Islet of Langerhans (tissue), 1 donor: ENCODE results near the gene DPEP2NB.
"Not testable (repeated sequence)": the region's sequence is repeated elsewhere in the genome, so short reads cannot be mapped to it uniquely, and the experiment has no call there.

Experiments
- FAIRE-seq: peaks from one replicate; lab custom pipeline; 2011; peaks lifted over from hg19 to GRCh38; lab: Jason Lieb, UNC

Gene DPEP2NB

DNA sequence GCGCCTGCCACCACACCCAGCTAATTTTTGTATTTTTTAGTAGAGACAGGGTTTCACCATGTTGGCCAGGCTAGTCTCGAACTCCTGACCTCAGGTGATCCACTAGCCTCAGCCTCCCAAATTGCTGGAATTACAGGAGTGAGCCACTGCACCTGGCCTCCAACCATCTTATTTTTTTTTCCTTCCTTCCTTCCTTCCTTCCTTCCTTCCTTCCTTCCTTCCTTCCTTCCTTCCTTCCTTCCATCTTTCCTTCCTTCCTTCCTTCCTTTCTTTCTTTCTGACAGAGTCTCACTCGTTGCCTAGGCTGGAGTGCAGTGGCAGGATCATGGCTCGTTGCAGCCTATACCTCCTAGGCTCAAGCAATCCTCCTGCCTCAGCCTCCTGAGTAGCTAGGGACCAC lies 5.8 kb downstream of the DPEP2NB start:
- not testable (repeated sequence) for FAIRE-seq

DNA sequence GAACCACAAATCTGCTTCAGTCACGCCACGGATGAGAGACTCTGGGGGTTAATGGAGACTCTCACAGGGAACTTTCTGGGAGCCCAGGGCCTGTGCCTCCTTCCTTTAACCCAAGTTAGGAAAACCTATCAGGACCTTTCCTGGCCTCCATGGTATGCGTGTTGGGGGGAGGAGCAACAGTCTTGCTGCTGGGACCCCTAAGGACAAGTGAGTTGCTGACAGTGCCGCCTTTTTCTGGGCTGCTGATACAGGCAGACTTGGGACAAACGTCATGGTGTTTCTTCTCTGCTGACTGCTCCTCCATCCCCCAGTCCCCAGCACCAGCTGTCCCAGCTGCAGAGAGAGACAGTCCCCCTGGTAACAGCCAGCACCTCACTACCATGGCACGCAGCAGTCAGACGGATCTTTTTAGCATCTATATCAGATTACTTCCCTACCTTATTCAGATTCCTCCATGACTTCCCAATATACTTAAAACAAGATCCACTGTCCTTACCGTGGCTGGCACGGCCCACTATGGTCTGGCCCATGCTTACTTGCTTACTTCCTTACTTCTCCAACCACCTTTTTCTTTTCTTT lies 6.5 kb downstream of the DPEP2NB start:
- no peak for FAIRE-seq

DNA sequence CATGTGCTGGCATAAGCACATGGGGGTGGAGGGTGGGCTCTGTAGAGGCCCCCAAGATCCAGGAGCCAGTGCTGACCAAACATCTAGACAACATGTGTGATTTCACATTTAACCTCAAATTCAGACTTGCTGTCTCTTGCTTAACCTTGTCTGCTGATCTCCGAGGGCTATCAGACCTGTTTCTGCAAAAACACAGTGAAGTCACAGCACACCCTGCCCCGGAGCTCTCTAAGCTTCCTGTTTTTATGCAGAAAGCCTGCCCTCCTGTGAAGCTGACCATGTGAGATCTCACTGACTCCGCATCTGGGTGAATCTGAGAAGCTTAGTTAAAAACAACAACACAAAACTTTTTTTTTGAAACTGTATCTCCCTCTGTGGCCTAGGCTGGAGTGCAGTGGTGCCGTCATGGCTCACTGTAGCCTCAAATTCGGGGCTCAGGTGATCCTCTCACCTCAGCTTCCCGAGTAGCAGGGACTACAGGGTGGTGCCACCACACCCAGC lies 9.9 kb downstream of the DPEP2NB start:
- no peak for FAIRE-seq

DNA sequence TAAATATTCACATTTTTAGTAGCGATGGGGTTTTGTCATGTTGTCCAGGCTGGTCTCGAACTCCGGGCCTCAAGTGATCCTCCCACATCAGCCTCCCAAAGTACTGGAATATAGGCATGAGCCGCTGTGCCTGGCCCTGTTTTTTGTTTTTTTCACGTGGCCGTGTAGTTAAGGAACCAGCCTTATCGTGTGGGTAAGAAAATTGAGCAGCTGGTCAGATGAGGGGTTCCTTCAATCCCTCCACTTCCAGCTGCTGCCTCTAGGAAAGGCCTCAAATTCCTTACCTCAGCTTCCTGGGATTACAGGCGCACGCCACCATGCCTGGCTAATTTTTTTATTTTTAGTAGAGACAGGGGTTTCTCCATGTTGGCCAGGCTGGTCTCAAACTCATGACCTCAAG lies 10.5 kb downstream of the DPEP2NB start:
- no peak for FAIRE-seq

DNA sequence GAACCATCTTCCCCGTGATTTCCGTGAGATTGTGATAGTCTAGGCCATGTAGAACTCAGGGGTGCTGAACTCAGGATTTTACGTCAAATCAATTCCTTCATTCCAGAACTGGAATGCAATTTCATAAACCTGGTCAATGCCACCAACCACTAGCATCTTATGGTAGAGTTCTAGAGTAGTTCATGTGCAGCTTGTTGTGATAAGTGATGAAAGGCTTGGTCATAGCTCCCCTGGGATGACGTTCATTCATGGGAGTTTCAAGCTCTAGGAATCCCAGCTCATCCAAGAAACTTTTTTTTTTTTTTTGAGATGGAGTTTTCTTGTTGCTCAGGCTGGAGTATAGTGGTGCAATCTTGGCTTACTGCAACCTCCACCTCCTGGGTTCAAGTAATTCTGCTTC lies 12.7 kb downstream of the DPEP2NB start:
- no peak for FAIRE-seq

DNA sequence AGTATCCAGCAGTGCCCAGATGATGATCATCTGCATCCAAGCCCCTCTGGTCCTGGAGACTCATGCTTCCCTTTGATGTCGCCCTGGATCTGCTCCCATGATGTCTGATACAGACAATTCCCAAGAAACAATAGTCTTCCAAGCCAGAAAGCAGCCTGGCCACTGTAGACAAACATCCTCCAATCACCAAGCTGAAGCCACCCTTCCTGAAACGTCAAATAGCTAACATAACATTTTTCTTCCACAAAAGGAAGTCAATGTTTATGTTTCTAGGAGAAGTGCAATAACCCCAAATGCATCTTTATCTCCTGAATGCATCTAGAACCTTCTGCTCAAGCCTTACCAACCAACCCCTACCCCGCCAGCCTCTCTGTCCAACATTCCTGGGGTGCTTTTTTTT lies 15.3 kb downstream of the DPEP2NB start:
- FAIRE-seq: no peak

DNA sequence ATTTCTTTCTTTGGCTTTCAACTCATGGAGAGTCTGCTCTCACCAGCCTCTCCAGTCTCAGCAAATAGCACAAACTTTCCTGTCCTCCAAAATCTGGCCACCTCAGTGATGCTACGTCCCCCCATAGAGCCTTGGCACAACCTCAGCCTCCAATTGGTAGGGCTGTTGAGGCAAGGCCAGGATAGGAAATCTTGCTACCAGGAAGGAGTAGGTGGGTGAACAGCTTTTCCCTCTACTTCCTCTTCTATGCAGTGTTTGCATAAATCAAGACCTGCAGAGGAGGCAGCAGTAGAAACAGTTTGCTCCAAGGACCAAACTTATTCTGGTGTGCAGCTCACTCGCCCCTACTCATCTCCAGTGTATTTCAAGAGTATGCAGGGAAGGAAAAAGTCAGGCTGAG lies 15.7 kb downstream of the DPEP2NB start:
- FAIRE-seq: no peak

DNA sequence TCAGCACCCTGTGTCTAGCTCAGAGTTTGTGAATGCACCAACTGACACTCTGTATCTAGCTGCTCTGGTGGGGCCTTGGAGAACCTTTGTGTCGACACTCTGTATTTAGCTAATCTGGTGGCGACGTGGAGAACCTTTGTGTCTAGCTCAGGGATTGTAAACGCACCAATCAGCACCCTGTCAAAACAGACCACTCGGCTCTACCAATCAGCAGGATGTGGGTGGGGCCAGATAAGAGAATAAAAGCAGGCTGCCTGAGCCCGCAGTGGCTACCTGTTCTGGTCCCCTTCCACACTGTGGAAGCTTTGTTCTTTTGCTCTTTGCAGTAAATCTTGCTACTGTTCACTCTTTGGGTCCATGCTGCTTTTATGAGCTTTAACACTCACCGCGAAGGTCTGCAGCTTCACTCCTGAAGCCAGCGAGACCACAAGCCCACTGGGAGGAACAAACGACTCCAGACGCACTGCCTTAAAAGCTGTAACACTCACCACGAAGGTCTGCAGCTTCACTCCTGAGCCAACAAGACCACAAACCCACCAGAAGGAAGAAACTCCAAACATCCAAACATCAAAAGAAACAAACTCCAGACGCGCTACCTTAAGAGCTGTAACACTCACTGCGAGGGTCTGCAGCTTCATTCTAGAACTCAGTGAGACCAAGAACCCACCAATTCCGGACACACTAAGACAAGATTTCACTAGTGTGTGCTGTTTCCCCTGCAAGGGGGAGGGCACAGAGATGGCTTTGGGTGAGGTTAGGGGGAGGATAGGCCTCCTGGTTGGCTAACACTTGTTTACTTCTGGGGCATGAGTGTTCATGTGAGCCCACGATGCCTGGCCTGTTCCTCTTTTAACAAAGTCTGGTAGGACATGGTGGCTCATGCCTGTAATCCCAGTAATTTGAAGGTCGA lies 16.7 kb downstream of the DPEP2NB start, which contains the start of gene DPEP2:
TSS of gene DPEP2 (minus strand) at position 706 of the 910 bp plus-strand sequence. CDS start 6,272 bp downstream, outside the sequence.
- not testable (repeated sequence) for FAIRE-seq

DNA sequence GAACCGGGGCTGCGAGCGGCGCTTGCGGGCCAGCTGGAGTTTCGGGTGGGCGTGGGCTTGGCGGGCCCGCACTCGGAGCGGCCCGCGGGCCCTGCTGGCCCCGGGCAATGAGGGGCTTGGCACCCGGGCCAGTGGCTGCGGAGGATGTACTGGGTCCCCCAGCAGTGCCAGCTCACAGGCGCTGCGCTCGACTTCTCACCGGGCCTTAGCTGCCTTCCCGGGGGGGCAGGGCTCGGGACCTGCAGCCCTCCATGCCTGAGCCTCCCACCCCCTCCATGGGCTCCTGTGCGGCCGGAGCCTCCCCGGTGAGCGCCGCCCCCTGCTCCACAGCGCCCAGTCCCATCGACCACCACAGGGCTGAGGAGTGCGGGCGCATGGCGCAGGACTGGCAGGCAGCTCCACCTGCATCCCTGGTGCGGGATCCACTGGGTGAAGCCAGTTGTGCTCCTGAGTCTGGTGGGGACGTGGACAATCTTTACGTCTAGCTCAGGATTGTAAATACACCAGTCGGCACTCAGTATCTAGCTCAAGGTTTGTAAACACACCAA lies 17.4 kb downstream of the DPEP2NB start:
- FAIRE-seq: not testable (repeated sequence)

DNA sequence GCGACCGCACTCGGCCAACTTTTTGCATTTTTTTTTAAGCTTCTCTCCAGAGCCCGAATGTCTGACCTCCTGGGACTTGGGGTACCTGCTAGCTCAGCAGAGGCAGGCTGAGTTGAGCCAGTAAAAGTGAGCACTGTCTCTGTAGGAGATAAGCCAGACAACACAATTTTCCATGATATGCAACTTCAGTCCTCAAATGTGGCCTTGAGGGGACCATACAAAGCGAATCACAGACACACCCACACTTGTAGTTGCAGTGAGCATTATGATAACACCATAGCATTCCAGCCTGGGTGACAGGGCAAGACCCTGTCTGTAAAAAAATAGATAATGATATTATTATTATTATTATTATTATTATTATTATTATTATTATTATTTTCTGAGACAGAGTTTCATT lies 19.0 kb downstream of the DPEP2NB start:
- no peak for FAIRE-seq

DNA sequence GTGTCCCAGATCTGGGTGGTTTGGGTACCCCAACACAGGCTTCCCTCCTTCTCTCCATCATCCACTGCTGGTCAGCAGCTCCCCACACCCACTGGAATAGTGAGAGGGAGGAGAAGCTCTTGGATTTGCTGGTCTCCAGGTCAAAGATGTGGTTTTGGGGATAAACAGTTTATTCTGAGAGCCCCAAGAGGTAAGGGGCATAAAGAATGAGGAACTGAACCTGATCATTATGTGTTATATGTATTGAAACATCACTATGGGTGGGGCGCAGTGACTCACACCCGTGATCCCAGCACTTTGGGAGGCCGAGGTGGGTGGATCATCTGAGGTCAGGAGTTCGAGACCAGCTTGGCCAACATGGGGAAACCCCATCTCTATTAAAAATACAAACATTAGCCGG lies 20.3 kb downstream of the DPEP2NB start:
- FAIRE-seq: no peak

DNA sequence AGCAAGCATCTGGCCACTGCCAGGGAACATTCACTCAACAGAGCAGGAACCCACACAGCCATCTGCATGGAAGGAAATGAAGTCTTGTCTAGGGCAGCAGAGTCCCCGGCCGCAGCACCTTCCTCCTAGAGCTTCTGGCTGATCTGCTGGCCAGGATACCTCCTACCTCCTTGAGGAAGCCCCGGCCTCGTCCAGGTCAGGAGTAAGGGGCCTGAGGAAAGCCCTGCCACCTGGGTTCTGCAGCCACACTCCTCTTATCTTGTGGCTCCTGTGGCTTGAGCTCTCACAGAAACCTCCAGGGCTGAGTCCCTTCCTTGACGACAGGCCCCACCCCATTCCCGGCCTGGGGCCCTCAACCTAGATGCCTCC lies 21.7 kb downstream of the DPEP2NB start:
- not testable (repeated sequence) for FAIRE-seq

DNA sequence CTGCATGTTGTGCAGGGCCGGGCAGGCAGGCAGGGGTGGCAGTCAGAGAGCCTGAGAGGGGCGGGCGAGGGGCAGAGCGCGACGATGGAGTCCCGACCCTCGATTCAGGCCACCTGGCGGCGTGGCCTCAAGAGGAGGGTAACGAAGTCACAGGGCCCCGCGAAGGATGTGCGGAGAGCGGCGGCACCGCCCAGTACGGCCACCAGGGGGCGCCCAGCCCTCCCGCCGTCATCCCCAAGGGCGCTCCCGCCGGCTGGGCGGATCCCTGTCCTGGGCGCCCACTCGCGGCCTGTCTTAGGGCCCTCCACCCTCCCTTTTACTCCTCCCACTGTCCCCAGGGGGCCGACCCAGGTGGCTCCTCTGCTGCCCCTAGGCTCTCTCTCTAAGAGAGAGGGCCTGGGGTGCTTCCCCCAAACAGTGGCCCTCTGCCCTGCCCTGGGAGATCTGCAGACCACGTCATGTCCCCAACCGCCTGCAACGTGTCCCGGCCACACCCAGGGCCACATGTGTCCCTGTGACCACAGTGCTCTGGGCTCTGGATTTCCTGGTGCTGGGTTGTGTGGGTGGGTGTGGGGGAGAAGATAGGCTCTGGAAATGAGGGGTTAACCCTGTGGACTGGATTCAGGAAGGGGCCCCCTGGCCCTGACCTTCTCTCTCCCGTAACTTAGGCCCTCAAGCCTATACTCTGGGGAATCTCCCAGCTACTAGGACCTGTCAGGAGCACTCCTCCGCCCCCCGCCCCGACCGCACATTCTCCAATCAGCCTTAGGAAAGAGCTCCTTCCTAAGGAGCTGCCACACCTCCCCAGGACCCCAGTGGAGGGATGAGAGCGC lies 22.3 kb downstream of the DPEP2NB start:
- no peak for FAIRE-seq

DNA sequence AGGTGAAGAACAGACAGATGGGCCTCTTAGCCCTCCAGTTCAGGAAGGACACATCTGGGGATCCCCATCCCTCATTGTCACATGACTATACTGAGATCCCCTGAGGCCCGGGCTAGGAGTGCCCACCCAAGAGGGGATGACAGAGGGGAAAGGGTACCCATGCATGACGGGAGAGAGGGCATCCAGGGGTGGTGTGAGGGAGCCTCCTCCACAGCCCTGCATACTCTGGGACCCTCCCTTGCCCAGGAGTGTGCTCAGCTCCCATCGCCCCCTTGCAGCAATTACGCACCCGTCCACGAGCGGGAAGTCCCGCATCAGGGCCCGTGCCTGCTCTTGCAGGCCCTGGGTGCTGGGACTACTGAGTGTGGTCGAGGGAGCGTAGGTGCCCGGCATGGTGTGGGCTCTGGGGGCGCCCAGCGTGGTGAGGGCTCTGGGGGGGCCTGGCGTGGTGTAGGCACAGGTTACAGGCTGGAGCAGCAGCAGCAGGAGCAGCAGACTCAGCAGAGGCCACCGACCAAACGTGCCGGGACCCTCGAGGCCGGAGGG lies 23.0 kb downstream of the DPEP2NB start:
- no peak for FAIRE-seq

DNA sequence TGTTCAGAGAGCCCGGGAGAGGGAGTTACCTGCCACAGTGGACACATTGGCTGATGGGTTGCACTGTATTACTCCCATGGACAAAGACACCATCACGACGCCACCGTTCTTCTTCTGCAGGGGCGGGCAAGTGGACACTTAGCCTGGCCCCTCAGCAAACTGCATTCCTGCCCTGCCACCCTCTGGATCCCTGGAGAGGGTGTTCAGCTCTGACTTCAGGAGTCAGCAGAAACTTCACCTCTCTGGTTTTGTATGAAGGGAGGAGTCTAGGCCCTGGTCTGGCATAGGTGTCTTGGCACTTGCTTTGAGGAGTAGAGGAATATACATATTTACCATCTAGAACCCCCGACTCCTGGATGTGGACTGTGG lies 25.7 kb downstream of the DPEP2NB start:
- no peak for FAIRE-seq

DNA sequence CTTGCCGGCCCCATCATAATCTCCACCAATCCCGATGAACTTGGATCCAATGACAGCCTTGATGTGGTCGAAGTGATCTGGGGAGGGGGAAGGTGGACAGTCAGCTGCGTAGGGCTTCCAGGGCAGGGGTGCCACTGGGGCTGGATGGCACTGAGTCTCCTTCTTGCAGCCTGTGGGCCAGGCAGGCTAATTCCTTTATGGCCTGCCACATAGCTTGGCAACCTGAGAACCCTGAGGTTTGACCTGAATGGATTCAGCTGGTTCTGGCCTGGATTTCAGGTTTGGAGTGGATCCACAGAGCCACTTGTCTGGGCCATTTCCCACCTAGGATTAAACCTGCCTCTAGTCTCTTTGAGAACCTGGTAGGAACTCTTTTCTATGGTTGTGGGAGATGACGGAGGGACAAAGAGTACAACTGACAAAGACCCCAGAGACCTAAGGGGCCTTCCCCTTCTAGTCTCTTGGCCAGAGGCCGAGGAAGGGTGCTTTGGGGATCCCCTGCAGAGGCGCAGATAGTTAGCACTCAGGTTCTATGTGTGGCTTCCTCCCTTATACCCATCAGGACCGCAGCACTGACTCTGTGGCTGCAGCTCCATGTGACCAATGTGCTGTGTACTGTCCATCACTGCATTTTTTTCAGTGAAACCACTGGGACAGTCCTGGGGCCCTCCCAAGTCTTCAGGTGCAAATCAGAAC lies 26.2 kb downstream of the DPEP2NB start:
- no peak for FAIRE-seq

DNA sequence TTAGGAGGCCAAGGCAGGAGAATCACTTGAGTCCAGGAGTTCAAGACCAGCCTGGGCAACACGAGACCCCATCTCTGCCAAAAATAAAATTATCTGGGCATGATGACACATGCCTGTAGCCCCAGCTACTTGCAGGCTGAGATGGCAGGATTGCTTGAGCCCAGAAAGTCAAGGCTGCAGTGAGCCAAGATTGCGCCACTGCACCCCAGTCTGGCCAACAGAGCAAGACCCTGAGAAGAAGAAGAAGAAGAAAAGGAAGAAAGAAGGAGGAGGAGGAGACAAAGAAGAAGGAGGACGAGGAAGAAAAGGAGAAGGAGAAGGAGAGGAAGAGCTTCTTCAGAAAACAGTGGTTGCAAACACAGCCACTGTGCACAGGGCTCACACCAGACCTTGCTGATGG lies 27.0 kb downstream of the DPEP2NB start:
- no peak for FAIRE-seq

DNA sequence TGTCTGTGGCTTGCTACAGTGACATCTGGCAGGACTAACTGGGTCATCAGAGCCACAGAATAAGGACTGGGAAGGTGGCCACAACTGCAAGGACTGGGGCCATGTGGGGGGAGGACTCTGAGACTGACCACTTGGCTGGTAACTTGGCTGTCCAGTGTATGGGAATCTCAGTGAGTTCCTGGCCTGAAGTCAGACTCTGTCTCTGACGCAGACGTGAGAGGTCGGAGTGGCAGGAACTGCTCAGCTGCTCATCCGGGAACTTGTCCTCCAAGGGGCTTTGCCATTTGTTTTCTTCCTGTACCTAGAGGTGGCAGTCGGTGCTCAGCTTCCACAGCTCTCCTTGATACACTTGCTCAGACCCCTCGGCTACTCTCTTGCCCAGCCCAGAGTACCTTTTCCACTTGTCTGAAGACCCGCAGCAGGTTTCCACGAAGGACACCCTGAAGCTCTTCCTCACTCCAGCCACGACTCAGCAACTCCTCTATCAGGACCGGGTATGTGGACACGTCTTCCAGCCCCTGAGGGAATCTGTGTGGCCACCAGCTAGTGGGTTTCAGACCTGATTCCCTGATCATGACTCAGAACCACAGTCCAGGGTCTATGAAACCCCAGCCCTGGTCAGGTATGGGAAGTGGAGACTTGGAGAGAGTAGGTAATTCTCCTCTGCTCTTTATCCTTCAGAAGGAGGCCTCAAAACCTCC lies 28.1 kb downstream of the DPEP2NB start:
- FAIRE-seq: no peak

DNA sequence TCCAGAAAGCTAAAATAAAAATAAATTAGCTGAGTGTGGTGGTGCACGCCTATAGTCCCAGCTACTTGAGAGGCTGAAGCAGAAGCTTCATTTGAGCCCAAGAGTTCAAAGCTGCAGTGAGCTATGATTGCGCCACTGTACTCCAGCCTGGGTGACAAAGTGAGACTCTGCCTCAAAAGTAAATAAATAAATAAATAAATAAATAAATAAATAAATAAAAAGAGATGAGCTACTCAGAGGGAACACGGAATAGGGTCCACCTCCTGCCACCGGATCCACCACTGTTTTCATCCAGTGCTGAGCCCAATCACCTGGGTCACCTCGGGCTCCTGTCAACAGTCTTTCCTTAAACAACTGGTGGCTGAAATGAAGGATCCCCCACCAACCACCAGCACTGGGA lies 28.8 kb downstream of the DPEP2NB start:
- no peak for FAIRE-seq

DNA sequence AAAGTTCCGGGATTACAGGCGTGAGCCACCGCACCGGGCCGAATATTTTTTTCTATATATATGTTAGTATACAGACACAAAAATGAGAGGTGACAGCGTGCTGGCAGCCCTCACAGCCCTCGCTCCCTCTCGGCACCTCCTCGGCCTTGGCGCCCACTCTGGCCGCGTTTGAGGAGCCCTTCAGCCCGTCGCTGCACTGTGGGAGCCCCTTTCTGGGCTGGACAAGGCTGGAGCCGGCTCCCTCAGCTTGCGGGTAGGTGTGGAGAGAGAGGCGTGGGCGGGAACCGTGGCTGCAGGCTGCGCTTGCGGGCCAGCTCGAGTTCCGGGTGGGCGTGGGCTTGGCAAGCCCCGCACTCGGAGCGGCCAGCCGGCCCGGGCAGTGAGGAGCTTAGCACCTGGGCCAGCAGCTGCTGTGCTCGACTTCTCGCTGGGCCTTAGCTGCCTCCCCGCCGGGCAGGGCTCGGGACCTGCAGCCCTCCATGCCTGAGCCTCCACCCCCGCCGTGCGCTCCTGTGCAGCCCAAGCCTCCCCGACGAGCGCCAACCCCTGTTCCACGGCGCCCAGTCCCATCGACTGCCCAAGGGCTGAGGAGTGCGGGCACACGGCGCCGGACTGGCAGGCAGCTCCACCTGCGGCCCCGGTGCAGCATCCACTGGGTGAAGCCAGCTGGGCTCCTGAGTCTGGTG lies 33.6 kb downstream of the DPEP2NB start:
- no peak for FAIRE-seq
